Astrocyte (in vitro differentiated cells and primary cell): ENCODE results near the gene JOSD1. TPM values are rescaled to one million over a fixed set of nuclear protein-coding genes. Genes with fewer than 3 reads are reported as not detected.

Experiments used
- DNase-seq: peaks from one replicate; pipeline ENCODE4 v3.0.0-alpha.2; 2010; ENCODE audit warnings: low read depth
- FAIRE-seq: peaks from 2 replicates; lab custom pipeline; 2011; peaks lifted over from hg19 to GRCh38; lab: Jason Lieb, UNC
- H2AFZ ChIP-seq: 2 replicates; pipeline ENCODE4 v1.6.0; 2012; ENCODE audit warnings: low read depth, low read length, inconsistent platforms
- H3K27ac ChIP-seq: 2 replicates; pipeline ENCODE4 v1.5.1; 2011; ENCODE audit warnings: low read depth, low read length, inconsistent platforms
- H3K27me3 ChIP-seq: 2 replicates; pipeline ENCODE4 v1.6.0; 2011; ENCODE audit warnings: low read length, inconsistent platforms; ENCODE audit not compliant: insufficient read depth
- H3K36me3 ChIP-seq: 2 replicates; pipeline ENCODE4 v1.5.1; 2011; ENCODE audit warnings: low read length, inconsistent platforms; ENCODE audit not compliant: insufficient read depth
- H3K4me1 ChIP-seq: 2 replicates; pipeline ENCODE4 v1.5.1; 2011; ENCODE audit warnings: low read length, inconsistent platforms; ENCODE audit not compliant: insufficient read depth
- H3K4me2 ChIP-seq: 2 replicates; pipeline ENCODE4 v1.6.0; 2012; ENCODE audit warnings: low read length, inconsistent platforms
- H3K4me3 ChIP-seq: 2 replicates; pipeline ENCODE4 v1.5.1; 2011; ENCODE audit warnings: low read depth, mild to moderate bottlenecking, low read length, inconsistent platforms; ENCODE audit not compliant: insufficient read depth
- H3K79me2 ChIP-seq: 2 replicates; pipeline ENCODE4 v1.6.0; 2012; ENCODE audit warnings: mild to moderate bottlenecking, low read length, inconsistent platforms; ENCODE audit not compliant: insufficient read depth
- H3K9ac ChIP-seq: 2 replicates; pipeline ENCODE4 v1.6.0; 2012; ENCODE audit warnings: mild to moderate bottlenecking, low read length, inconsistent platforms
- H3K9me3 ChIP-seq: 2 replicates; pipeline ENCODE4 v1.5.1; 2012; ENCODE audit warnings: low read depth, mild to moderate bottlenecking, low read length, inconsistent platforms; ENCODE audit not compliant: insufficient read depth
- H4K20me1 ChIP-seq: 2 replicates; pipeline ENCODE4 v1.6.0; 2012; ENCODE audit warnings: low read length, inconsistent platforms; ENCODE audit not compliant: insufficient read depth
- H3K27ac Mint-ChIP-seq: one replicate; pipeline ENCODE4 v1.8.0; 2021; ENCODE audit warnings: mild to moderate bottlenecking, mixed read lengths; ENCODE audit not compliant: unreplicated experiment
- H3K27me3 Mint-ChIP-seq: one replicate; pipeline ENCODE4 v1.8.0; 2021; ENCODE audit warnings: low read depth, mixed read lengths; ENCODE audit not compliant: unreplicated experiment
- H3K36me3 Mint-ChIP-seq: one replicate; pipeline ENCODE4 v1.8.0; 2021; ENCODE audit warnings: low read depth, mixed read lengths; ENCODE audit not compliant: unreplicated experiment
- H3K4me1 Mint-ChIP-seq: one replicate; pipeline ENCODE4 v1.8.0; 2021; ENCODE audit warnings: low read depth, mixed read lengths; ENCODE audit not compliant: unreplicated experiment
- H3K4me3 Mint-ChIP-seq: one replicate; pipeline ENCODE4 v1.8.0; 2021; ENCODE audit warnings: mild to moderate bottlenecking, moderate library complexity, mixed read lengths; ENCODE audit not compliant: unreplicated experiment
- H3K9me3 Mint-ChIP-seq: one replicate; pipeline ENCODE4 v1.8.0; 2021; ENCODE audit warnings: mild to moderate bottlenecking, mixed read lengths; ENCODE audit not compliant: unreplicated experiment
- EZH2 ChIP-seq: IDR thresholded peaks from 2 replicates; pipeline ENCODE4 v1.6.1; 2012; ENCODE audit warnings: mild to moderate bottlenecking, low read length, inconsistent platforms; ENCODE audit not compliant: insufficient read depth
- total RNA-seq: library from RNA; stranded (reverse); gene quantifications from 2 replicates; pipeline ENCODE4 v1.2.1, GENCODE V29; 2021
- TF ChIP-seq, protein P1 (sequence below): IDR thresholded peaks from 2 replicates; pipeline ENCODE4 v1.5.1; 2011; ENCODE audit warnings: low read depth, mild to moderate bottlenecking, inconsistent platforms, low read length, moderate library complexity; ENCODE audit not compliant: insufficient read depth

Gene JOSD1
- total RNA-seq, 1 donor from 2014 or later: 45.6 TPM

DNA sequence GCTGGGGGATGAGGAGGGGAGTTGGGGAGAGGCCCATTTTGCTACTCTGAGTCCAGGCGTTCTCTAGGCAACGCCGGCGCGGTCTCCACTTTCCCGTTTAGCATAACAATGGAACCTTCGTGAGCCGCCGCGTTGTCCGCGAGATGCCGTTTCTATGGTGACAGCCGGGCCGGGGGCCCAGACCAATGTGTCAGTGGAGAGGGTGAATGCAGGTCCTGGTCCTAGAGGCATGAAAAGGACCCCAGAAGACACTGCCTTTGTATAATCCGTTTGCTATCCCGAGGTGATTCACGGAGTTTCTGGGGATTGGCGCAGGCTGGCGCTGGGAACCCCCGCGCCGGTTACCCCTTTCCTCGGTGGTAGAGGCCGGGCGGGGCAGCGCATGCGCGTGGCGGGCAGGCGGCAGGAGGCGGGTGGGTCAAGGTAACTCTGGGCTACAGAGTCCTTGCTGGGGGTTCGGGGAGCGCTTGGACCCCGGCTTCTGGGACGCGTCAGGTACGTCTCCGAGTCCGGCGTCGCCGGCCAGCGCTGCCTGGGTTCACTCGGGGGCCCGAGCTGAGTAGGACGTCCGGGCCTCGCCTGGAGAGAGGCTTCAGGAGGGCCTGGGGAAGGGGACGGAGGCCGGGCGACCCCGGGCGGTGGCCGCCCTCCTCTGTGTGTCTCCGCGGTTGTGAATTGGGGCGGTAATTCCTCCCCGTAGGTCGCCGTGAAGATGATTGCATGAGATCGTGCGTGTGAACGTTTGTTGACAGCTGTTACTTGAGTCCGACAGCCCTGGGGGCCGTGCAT is 44.3 kb downstream of the JOSD1 start, which contains the start of the genes CBY1 and FAM227A:
Gene CBY1 (plus strand): TSS at position 383 of the 789 bp plus-strand sequence. CDS start 11,417 bp downstream, outside the sequence.
Gene FAM227A (minus strand): TSS at position 137 of the 789 bp plus-strand sequence. CDS start 6,224 bp downstream, outside the sequence.
- FAIRE-seq (no peak), DNase-seq (peak; percentile 77)
- Mint-ChIP-seq H3K36me3 (no peaks in the 10 kb centered on the region), H3K27me3 (no peaks in the 10 kb centered on the region), H3K9me3 (no peaks in the 10 kb centered on the region), H3K4me1 (peaks cover 6% of the 10 kb centered on the region), H3K4me3 (peak within 1 kb of the TSS; percentile 95), H3K27ac (peak within 1 kb of the TSS; percentile 99)
- no peaks in the 10 kb centered on the region for H3K36me3 ChIP-seq
- H2AFZ ChIP-seq: peak within 1 kb of the TSS; percentile 85
- no peak for TF ChIP-seq EZH2
- TF ChIP-seq, protein P1, sequence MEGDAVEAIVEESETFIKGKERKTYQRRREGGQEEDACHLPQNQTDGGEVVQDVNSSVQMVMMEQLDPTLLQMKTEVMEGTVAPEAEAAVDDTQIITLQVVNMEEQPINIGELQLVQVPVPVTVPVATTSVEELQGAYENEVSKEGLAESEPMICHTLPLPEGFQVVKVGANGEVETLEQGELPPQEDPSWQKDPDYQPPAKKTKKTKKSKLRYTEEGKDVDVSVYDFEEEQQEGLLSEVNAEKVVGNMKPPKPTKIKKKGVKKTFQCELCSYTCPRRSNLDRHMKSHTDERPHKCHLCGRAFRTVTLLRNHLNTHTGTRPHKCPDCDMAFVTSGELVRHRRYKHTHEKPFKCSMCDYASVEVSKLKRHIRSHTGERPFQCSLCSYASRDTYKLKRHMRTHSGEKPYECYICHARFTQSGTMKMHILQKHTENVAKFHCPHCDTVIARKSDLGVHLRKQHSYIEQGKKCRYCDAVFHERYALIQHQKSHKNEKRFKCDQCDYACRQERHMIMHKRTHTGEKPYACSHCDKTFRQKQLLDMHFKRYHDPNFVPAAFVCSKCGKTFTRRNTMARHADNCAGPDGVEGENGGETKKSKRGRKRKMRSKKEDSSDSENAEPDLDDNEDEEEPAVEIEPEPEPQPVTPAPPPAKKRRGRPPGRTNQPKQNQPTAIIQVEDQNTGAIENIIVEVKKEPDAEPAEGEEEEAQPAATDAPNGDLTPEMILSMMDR: no peak
- peak within 1 kb of the TSS; percentile 93 for H3K4me2 ChIP-seq
- no peaks in the 10 kb centered on the region for H4K20me1 ChIP-seq
- H3K27me3 ChIP-seq: no peaks in the 10 kb centered on the region
- peak within 1 kb of the TSS; percentile 95 for H3K4me3 ChIP-seq
- no peaks in the 10 kb centered on the region for H3K9me3 ChIP-seq
- peaks cover 14% of the 10 kb centered on the region for H3K4me1 ChIP-seq
- peaks cover 15% of the 10 kb centered on the region for H3K79me2 ChIP-seq
- H3K27ac ChIP-seq: peak within 1 kb of the TSS; percentile 99
- H3K9ac ChIP-seq: peak within 1 kb of the TSS; percentile 96

DNA sequence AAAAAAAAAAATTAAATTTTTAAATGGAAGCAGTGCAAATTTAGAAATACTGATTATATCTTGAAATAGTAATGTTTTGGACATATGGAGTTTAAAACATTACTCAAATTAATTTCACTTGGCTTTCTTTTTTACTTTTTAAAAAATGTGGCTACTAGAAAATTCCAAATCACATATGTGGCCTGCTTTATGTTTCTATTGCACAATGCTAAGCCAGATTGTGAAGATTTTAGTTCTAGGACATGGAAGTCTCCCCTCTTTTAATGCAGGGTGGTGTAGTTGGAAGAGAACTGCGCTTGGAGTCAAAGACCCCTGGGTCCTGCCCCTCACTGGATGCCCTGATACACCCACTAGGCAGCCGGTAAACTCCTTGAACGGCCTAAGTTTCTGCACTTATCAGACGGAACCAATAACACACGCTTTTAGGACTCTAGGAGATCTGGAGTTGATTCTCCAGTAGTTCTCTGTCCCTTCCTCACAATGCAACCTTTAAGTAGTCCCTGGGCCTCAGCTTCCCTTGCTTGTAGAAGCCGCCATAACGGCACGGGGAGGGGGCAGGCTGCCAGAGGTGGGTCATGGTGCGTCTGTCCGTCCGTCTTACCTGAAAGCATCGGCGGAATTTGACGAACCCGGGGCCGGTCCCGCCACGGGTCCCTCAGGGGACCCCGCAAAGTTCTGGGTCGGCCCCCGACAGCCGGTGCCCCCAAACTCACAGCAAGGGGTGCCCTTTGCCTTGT is 45.1 kb downstream of the JOSD1 start:
- H3K27ac Mint-ChIP-seq: peak overlapping the region; percentile 99
- Histone ChIP-seq H3K4me1 (peaks cover 14% of the 10 kb centered on the region), H3K9ac (peak overlapping the region; percentile 96), H3K27me3 (no peaks in the 10 kb centered on the region), H3K79me2 (peaks cover 15% of the 10 kb centered on the region), H2AFZ (peak overlapping the region; percentile 85), H4K20me1 (no peaks in the 10 kb centered on the region), H3K4me3 (peak overlapping the region; percentile 95), H3K27ac (peak overlapping the region; percentile 99), H3K36me3 (no peaks in the 10 kb centered on the region), H3K9me3 (no peaks in the 10 kb centered on the region), H3K4me2 (peak overlapping the region; percentile 93)
- H3K36me3 Mint-ChIP-seq: no peaks in the 10 kb centered on the region
- H3K27me3 Mint-ChIP-seq: no peaks in the 10 kb centered on the region
- H3K4me1 Mint-ChIP-seq: peaks cover 6% of the 10 kb centered on the region
- FAIRE-seq: no peak
- DNase-seq: no peak
- peak overlapping the region; percentile 95 for H3K4me3 Mint-ChIP-seq
- TF ChIP-seq EZH2: no peak
- TF ChIP-seq, protein P1: no peak
- no peaks in the 10 kb centered on the region for H3K9me3 Mint-ChIP-seq
